Posterior cingulate gyrus (tissue), 11 donors: Measurements from ENCODE around the gene VRK2.
"Not testable (repeated sequence)": the region's sequence is repeated elsewhere in the genome, so short reads cannot be mapped to it uniquely, and the experiment has no call there.

Source experiments
- DNase-seq, 10 donors: peaks; one replicate each; pipeline versions ENCODE4 v3.0.0 to v3.0.0-alpha.2; 2020 to 2021; ENCODE audit warnings: mixed read lengths in 3 of 10
- intact Hi-C: fragments of 100-400 bp; cut with DNase I; formaldehyde crosslinking; loops from one replicate; pipeline ENCODE4 v1.15.1; 2023

Gene VRK2

DNA sequence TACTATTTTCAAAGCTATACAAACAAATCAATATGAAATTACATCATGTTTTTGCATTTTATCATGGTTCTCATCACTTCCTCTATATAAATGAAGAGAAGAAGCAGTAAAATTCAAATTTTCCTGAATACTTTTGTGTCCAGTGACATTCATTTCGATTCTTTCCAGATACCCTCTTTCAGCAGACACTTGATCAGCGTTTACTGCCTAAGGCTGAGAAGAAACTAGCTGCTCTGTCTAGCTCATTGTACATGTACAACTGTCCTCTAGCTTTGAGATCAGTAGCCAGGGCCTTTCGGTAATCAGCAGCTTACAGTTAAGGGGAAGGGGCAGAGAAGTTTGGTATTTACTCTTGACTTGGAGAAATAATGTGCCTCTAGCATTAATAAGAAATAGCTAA lies 4.8 kb downstream of the VRK2 start:
- no peak for DNase-seq
- intact Hi-C loops = no loop called here

DNA sequence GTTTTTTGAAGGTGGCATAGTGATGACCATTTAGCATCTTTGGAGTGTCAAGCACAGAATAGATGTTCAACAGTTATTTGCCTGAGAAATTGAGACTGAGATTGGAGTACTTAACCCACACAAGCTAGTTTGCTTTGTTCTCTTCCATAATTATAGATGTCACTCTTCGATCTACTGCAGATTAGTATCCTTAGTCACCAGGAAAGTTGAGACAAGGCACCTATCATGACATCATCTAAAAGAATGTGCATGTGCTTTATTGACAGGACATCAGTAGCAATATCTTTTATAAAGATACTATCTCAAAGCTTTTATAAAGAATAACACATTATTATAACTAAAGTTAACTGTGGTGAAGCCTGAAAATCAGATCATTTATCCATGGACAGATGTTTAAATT lies 6.4 kb downstream of the VRK2 start:
- intact Hi-C loops = no loop called here

DNA sequence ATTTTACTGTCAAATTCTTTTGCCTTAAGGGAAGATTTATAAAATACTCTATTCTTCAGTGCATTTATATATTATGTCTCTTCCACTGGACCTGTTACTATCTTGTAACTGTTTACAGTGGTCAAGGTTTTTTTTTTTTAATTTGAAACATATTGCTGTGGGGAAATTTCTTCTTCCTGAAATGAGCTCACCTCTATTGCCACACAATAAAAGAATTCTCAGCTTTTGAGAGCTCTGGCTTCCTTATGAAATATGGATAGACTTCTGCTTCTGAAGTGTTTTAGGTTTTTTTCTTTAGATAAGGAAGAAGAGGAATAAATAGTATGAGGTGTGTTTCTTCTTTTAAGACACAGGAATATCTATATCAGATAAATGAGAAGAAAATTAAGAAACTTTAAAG lies 7.7 kb downstream of the VRK2 start:
- intact Hi-C loops = no loop called here

More for the DNA sequence above, 6.4 kb downstream of the VRK2 start:
- no peak for DNase-seq

DNA sequence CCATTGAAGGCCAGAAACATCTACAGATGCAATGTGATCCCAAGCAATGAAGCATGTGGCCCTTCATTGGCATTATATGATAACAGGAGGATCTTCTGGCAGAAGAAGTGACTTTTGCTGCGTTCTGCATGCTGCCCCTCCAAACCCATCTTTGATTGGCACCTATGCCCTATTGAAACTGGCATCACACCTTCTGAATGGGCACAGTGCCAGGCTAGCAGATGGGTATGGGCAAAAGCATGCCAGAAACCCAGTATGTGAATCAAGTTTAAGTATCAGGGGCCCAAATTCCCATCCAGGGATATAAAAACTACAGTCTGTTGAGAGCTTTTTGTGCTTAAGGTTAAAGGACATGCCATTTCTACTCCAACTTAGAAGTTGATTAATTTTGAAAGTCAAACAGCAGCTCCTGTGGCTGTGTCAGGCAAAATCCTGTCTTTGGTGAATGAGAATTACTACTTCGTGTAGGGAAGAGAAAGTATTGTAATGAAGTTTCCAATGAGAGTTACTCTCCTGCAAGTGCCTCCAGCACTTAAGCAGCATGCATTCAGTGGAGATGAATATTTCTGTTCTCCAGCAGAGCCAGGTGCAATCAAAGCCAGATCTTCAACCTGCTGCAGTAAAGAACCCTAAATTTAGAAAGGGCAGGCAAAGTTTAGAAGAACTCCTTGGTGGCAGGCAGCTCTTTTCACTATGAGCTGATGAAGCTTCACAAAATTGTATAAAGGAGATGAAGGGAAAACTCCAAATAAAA lies 8.6 kb downstream of the VRK2 start:
- intact Hi-C loops = no loop called here
- no peak for DNase-seq

More for the DNA sequence above, 7.7 kb downstream of the VRK2 start:
- no peak for DNase-seq

DNA sequence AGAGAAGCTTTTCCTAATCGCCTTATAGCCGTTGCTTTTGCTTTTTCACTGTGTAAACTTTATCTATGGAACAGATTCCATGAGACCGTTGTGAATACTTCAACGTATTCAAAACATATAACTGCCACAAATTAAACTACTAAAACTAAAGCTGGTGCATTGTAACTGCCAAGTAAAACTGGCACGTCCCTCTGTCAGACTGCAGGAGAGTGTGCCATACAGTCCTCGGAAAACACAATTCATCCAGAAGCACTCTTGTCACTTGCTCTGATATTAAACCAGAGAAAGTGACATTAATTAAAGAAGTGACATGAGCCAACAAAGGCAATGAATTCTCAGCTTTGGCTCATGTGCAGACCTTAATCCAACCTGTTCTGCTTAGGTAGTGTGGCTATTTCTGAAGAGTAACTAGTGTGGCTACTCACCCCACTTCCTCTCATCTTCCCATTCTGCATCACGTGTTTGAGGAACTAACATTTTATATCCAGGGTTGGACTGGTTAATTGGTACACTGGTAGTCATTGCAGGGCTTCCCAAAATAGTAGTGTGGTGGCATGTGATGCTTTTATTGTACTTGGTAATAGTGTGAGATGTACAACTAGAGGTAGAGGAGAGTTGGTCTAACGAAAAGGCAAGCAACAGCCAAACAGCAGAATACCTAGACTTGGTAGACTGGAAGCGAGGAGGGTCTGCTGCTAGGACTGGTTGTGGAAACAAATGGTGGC lies 9.7 kb downstream of the VRK2 start:
- DNase-seq = no peak
- intact Hi-C loops = no loop called here

DNA sequence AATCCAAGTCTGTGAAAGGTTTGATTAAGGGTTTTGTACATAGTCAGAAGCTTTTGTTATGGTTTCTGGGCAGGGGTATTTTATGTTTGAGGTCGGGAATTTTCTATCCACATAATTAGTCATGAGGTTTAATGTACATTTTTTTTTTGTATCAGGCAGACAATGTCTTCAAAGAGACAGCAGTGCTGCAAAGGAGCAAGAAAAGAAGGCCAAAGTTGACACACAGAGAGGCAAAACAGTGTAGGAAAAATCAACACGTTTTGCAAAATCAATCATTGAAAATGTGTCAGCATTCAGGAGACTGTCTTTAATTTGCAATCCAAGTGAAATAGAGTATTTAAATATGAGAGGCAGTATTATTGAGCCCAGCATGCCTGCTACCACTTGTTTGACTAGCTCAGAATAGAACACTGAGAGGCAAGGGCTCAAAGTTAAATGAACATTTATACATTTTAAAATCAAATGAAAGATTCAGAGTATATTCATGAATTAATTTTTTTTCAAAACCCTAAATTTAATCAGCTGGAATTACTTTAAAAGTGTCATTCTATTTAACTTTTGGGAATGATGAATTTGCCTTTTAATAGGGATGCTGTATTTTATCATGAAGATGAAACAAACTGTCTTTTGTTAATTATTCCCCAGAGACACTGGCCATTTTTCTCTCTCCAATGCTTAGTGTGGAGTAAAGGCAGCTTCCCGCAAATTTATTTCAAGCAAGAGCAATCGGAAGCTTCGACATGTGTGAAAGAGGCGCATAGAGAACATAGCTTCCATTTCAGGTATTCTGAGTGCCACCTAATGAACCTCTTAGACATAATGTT lies 11.3 kb downstream of the VRK2 start:
- intact Hi-C loops = no loop called here
- no peak for DNase-seq

DNA sequence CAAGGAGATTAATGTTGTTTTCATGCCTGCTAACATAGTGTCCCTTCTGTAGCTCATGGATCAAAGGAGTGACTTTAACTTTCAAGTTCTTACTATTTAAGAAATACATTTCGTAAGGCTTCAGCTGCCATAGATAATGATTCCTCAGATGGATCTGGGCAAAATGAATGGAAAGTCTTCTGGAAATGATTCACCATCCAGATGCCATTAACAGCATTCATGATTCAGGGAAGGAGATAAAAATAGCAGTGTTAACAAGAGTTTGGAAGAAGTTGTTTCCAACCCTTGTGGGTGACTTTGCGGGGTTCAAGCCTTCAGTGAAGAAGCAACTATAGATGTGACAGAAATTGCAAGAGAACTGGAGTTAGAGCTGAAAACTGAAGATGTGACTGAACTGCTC lies 17.0 kb downstream of the VRK2 start:
- DNase-seq = no peak
- intact Hi-C loops = no loop called here

DNA sequence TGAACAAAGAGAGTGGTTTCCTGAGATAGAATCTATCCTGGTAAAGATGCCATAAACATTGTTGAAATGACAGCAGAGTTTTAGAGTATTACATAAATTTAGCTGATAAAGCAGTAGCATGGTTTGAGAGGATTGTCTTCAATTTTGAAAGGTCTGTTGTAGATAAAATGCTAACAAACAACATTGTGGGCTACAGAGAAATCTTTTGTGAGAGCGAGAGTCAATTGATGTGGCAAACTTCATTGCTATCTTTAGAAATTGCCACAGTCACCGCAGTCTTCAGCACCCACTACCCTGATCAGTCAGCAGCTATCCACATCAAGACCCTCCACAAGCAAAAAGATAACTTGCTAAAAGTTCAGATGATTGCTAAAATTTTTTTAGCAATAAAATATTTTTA lies 17.5 kb downstream of the VRK2 start:
- intact Hi-C loops = no loop called here
- DNase-seq = no peak

DNA sequence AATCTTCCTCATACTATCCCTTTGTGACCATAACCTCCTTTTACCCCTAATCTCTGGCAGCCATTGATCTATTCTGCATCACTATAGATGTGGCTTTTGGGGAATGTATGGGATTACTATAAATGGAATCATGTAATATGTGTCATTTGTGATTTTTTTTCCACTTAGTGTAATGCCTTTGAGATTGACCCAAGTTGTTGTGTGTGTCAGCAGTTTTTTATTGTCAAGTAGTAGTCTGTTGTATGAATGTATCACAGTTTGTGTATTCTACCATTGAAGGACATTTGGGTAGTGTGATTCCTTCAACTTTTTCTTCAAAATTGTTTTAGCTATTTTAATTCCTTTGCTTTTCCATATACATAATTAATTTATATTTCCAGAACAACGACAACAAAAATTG lies 18.6 kb downstream of the VRK2 start:
- no peak for DNase-seq
- intact Hi-C loops = no loop called here

DNA sequence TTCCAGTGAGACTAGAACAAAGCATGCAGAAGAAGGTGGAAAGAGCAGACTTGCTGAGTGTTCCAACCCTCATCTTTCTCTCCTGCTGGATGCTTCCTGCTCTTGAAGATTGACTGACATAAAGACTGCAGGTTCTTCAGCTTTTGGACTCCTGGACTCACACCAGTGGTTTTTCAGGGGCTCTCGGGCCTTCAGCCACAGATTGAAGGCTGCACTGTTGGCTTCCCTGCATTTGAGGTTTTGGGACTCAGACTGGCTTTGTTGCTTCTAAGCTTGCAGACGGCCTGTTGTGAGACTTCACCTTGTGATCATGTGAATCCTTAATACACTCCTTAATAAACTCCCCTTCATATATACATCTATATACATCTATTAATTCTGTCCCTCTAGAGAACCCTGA lies 20.4 kb downstream of the VRK2 start:
- DNase-seq = no peak
- intact Hi-C loops = no loop called here

DNA sequence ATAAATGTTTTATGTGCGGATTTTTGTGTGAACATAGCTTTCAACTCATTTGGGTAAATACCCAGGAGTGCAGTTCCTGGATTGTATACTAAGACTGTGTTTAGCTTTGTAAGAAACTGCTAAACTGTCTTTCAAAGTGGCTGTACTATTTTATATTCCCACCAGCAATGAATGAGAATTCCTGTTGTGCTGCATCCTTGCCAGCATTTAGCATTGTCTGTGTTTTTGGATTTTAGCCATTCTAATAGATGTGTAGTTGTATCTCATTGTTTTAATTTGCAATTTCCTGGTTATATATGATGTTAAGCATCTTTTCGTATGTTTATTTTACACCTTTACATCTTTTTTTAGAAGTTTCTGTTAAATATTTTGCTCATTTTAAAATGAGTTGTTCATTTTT lies 24.2 kb downstream of the VRK2 start:
- DNase-seq = no peak
- intact Hi-C loops = no loop called here

DNA sequence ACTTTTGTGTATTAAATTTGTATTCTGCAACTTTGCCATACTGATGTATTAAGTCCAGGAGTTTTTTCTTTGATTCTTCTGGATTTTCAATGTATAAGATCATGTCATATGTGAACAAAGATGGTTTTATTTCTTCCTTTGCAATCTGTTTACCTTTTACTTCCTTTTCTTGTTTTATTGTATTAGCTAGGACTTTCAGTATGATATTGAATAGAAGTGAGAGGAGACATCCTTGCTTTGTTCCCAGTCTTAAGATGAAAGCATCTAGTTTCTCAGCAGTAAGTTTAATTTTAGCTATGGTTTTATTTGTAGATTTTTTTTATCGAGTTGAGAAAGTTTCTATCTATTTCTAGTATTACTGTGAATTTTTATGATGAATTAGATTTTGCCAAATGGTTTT lies 25.5 kb downstream of the VRK2 start:
- intact Hi-C loops = no loop called here
- DNase-seq = no peak

DNA sequence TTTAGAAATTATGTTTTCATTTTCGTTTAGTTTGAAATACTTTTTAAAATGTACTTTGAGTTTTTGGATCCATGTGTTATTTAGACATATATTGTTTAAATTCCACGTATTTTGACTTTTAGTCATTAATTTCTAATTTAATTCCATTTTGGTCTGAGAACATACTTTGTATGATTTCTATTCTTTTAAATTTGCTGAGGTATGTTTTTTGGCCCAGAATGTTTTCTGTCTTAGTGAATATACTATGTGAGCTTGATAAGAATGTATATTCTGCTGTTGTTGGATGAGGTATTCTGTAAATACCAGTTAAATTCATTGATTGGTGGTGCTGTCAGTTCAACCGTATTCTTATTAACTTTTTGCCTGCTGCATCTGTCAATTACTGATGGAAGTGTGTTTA lies 26.4 kb downstream of the VRK2 start:
- intact Hi-C loops = no loop called here
- DNase-seq = no peak

DNA sequence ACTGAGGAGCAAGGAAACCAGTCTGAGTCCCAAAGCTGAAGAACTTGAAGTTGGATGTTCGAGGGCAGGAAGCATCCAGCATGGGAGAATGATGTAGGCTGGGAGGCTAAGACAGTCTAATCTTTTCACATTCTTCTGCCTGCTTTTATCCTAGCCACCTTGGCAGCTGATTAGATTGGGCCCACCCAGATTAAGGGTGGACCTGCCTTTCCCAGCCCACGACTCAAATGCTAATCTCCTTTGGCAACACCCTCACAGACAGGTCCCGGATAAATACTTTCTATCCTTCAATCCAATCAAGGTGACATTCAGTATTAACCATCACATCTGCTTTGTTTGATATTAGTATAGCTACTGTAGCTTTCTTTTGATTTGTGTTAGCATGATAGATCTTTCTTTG lies 27.1 kb downstream of the VRK2 start:
- intact Hi-C loops = no loop called here
- DNase-seq = peak in 1 of 10 donors; percentile 17

DNA sequence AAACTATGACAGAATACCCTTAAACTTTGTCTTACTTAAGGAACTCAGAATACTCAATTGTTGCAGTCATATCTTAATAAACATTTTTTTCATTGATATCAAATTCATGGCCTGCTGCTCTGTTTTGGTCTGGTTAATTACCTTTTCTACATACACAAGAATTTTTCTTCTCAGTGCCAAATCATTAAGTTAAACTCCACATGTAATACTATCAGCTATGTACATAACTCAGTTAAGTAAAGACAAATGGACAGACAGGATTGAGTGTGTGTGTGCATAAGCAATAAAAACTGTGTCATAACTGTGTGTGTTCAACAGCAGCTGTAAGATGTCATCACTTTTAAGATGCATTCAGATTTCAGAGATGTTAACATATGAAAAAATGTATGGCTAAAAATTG lies 34.4 kb downstream of the VRK2 start:
- intact Hi-C loops = no loop called here

DNA sequence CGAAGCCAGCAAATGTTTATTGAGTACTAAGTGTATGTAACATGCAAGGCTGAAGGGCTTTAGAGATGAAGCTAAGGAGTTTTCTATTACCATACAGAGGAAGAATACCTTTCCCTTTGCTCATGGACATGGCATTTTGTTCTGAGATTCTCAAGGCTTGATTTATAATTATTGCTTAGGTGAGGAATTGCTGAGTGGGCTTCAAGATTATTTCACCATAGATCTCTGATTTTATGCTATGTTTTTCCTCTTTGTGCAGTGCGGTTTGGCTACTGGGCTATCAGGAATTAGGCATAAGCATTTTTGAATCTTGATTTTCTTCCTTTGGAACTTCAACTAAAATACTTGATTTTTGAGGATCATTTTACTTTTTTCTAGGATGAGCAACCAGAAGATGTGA lies 42.5 kb downstream of the VRK2 start:
- intact Hi-C loops = no loop called here

More for the DNA sequence above, 34.4 kb downstream of the VRK2 start:
- no peak for DNase-seq

DNA sequence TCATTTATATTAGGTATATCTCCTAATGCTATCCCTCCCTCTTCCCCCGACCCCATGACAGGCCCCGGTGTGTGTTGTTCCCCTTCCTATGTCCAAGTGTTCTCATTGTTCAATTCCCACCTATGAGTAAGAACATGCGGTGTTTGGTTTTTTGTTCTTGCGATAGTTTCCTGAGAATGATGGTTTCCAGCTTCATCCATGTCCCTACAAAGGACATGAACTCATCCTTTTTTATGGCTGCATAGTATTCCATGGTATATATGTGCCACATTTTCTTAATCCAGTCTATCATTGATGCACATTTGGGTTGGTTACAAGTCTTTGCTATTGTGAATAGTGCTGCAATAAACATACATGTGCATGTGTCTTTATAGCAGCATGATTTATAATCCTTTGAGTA lies 46.2 kb downstream of the VRK2 start:
- intact Hi-C loops, DNase-seq: not testable (repeated sequence)

More for the DNA sequence above, 42.5 kb downstream of the VRK2 start:
- no peak for DNase-seq

DNA sequence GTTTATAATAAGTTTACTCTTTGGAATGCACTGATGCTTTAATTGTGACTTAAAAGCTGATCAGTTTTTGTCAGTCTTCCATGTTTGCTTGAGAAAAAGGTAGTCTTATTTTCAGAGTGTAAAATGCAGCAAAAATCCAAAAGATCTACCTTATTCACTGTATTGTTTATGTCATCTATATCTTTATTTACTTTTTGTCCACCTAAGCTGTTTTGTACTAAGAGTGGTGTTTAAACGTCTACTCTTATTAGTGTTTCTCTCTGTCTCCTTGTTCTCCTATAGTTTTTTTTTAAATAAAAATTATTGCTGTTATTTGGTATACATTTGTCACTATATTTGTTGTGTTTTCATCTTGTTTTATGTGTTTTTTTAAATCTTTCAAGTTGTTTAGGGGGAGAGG lies 50.4 kb downstream of the VRK2 start:
- no peak for DNase-seq
- intact Hi-C loops = no loop called here

DNA sequence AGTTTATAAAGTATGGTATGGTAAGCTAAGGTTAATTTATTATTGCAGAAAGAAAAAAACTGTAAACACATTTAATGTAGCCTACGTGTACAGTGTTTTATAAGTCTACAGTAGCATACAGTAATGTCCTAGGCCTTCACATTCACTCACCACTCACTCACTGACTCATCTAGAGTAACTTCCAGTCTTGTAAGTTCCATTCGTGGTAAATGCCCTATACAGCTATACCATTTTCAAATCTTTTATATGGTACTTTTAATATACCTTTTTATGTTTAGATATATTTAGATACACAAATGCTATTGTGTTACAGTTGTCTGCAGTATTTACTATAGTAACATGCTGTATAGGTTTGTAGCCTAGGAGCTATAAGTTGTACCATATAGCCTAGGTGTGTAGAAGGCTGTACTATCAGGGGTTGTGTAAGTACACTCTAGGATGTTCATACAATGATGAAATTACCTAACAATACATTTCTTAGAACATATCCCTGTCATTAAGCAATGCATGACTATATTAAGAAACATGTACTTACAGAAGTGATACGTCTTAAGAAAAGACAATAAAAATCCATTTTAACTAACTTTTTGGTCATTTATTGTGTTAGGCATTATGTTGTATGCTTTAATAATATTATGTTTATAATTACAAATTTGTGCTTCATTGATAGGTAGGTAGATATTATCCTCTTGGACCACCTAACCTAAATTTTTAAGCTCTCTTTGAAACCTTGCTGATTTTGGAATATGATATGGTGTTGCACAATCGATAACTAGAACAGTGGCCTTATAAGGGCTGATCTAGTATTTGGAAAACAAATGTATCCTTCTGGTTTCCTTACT lies 51.9 kb downstream of the VRK2 start:
- DNase-seq = no peak
- intact Hi-C loops = no loop called here

DNA sequence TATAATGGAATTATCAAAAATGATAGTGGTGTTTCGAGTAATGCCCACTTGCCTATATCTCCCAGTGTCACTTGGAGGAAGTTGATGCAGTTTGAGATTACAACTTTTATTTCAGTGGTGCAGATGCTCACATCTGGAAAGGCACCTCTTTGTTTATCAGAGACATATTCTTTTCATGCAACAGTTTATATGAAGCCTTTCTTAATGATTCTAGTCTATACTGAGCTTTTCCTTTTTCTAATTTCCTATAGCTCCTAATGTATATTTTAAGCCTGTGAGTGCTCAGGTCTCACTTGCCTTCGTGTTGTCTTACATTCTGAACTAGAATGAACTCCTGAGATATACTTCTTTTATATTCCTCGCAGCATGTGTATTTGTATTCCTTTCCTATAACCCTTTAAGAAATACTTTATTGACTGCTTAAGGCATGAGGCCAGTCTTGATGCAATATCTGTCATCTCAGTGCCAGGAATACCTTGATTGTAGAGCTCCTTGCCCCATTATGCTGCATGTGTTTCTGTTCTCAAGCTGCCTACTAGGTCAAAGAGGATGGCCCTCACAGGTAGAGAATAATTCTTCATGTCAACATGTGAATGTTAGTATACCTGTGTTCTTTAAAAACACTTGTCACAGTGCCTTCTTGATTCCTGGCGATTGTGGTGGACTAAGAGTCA lies 52.6 kb downstream of the VRK2 start:
- intact Hi-C loops = no loop called here
- DNase-seq = no peak
